NCI-H2029 treated with DMSO at 0.1 percent for 48 hours (cell line): ENCODE data around the gene CCDC87.
A peak's percentile ranks its signal among the peaks of the same experiment; 100 is the strongest.
"Not testable (repeated sequence)": the region's sequence is repeated elsewhere in the genome, so short reads cannot be mapped to it uniquely, and the experiment has no call there.

Source experiments
- DNase-seq: peaks from one replicate; lab custom pipeline; 2025; lab: John Stamatoyannopoulos, UW

Gene CCDC87, protein sequence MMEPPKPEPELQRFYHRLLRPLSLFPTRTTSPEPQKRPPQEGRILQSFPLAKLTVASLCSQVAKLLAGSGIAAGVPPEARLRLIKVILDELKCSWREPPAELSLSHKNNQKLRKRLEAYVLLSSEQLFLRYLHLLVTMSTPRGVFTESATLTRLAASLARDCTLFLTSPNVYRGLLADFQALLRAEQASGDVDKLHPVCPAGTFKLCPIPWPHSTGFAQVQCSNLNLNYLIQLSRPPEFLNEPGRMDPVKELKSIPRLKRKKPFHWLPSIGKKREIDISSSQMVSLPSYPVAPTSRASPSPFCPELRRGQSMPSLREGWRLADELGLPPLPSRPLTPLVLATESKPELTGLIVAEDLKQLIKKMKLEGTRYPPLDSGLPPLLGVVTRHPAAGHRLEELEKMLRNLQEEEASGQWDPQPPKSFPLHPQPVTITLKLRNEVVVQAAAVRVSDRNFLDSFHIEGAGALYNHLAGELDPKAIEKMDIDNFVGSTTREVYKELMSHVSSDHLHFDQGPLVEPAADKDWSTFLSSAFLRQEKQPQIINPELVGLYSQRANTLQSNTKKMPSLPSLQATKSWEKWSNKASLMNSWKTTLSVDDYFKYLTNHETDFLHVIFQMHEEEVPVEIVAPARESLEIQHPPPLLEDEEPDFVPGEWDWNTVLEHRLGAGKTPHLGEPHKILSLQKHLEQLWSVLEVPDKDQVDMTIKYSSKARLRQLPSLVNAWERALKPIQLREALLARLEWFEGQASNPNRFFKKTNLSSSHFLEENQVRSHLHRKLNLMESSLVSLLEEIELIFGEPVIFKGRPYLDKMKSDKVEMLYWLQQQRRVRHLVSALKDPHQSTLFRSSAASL

GRCh38 chr11:66592457-66593302 is at the start of gene CCDC87, which contains the start of gene CCS:
Gene CCDC87 (minus strand): TSS chr11:66593063. CDS start chr11:66593015, 48 bp downstream.
Gene CCS (plus strand): TSS chr11:66593185. CDS start chr11:66593262, 77 bp downstream.
- peak; percentile 86 for DNase-seq

GRCh38 chr11:66641834-66642233 is 49.0 kb upstream of the CCDC87 start:
- no peak for DNase-seq

- DNase-seq = not testable (repeated sequence)
Measured at GRCh38 chr11:66639814-66640340, 47.0 kb upstream of the CCDC87 start.

GRCh38 chr11:66639066-66639813 is 46.4 kb upstream of the CCDC87 start:
- no peak for DNase-seq

GRCh38 chr11:66638177-66639065 is 45.6 kb upstream of the CCDC87 start, which contains the start of gene RBM4:
Gene RBM4 (plus strand): TSS chr11:66638703. CDS start chr11:66639712, 1,009 bp downstream.
- peak; percentile 98 for DNase-seq

DNA sequence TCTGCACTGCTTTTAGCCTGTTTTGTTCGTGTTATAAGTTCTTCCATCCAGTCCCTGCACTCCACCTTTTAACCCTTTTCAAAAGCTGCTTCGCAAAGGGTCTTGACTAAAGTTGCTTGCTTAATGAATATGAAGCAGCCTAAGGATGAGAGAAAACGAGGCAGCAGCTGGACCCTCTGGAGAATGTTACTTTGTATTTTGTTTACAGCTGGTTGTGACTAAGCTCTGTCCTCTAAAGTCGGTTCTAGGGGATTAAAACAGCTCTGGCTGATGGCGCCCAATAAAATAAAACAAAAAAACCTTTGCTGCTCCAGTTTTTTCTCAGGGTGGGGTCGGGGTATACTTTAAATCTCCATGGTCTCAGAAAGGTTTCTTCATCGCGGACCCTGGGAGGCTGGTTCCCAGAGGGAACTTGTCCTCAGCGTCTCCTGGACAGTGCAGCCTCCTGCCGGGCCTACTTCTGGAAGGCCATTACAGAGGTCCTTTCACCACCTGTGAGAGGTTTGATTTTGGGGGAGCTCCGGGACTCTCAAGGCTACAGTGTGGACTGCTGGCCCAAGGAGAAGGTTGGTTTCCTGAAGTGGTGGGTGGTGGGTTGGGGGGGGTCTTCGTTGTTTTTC is 44.8 kb upstream of the CCDC87 start:
- no peak for DNase-seq

DNA sequence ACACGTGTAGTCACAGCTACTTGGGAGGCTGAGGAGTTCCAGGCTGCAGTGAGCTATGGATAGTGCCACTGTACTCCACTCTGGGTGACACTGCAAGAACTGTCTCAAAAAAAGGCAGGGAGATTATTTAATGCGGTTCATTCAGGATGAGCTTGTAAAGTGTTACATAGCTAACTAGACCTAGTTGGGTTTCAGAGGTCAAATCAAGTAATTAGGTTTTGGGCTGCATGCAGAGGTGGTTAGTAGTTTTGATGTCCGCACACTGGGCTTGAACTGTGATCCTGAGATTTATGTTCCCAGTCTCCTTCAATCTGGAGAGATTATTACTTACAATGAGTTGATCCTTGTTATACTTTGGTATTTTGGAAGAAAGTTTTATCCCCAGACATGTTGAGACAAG is 43.5 kb upstream of the CCDC87 start:
- DNase-seq = no peak

- DNase-seq = no peak
Measured at GRCh38 chr11:66632952-66633351, 40.1 kb upstream of the CCDC87 start.

GRCh38 chr11:66631883-66632282 is 39.0 kb upstream of the CCDC87 start:
- no peak for DNase-seq

GRCh38 chr11:66629356-66629755 is 36.5 kb upstream of the CCDC87 start:
- DNase-seq = no peak

GRCh38 chr11:66628061-66628603 is 35.3 kb upstream of the CCDC87 start:
- DNase-seq = no peak

DNA sequence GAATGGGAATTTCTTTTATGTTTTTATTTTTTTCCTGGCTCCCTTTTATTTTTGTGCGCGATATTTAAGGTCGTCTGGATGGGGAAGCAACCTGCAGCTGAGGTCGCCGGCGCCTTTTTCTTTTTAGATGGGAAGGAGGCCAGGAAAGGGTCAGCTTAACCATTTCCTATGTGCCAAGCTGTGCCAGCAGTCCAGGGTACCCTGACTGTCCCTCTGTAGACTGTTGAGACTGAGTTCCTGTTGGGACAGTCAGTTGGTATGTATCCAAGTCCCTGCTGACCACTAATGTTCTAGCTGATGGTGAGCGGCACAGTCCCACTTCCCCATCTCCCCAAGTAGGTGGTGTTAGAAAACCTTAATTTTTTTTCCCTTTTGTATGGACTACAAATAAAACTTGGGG is 34.1 kb upstream of the CCDC87 start:
- DNase-seq = no peak

- no peak for DNase-seq
Measured at GRCh38 chr11:66626382-66626781, 33.5 kb upstream of the CCDC87 start.

DNA sequence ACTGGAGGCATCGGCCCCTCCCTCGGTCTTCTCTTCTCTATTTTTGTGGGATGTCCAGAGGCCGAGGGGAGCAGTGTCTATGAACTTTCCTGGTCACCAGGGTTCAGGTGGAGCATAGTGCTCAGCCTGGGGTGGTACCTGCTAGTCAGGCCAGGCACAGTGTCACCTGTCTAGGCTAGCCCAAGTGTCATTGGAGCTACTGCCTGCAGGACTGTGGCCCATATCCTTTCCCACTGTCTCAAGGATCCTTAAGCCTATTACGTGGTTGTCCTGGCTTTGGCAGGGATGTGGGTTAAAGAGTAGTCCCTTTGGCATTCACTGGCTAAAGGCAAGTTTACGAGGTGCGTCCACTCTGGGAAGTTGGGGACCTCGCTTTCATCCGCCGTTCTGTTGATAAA is 32.9 kb upstream of the CCDC87 start:
- no peak for DNase-seq

- no peak for DNase-seq
Measured at GRCh38 chr11:66625041-66625751, 32.3 kb upstream of the CCDC87 start.

DNA sequence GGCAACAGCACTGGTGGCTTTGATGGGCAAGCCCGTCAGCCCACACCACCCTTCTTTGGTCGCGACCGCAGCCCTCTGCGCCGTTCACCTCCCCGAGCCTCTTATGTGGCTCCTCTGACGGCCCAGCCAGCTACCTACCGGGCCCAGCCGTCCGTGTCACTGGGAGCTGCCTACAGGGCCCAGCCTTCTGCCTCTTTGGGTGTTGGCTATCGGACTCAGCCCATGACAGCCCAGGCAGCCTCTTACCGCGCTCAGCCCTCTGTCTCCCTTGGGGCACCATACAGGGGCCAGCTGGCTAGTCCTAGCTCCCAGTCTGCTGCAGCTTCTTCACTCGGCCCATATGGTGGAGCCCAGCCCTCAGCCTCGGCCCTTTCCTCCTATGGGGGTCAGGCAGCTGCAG is 31.6 kb upstream of the CCDC87 start:
- DNase-seq = no peak

GRCh38 chr11:66619080-66619554 is 26.3 kb upstream of the CCDC87 start:
- no peak for DNase-seq

GRCh38 chr11:66617155-66617834 is 24.4 kb upstream of the CCDC87 start:
- no peak for DNase-seq
